H1 (cell line): ENCODE measurements around the gene DCAF17. TPM values are rescaled to one million over a fixed set of nuclear protein-coding genes. Genes with fewer than 3 reads are reported as not detected.
A peak's percentile ranks its signal among the peaks of the same experiment; 100 is the strongest.

Source experiments
- CTCF ChIA-PET: fragments of 300-600 bp; sonication (Branson Sonifier 250); formaldehyde crosslinking; loops from one replicate; lab custom pipeline; 2021; ENCODE audit not compliant: partially characterized antibody; lab: Charles Lee
- POLR2A ChIA-PET: fragments of 300-600 bp; sonication (Branson Sonifier 250); formaldehyde crosslinking; loops from one replicate; lab custom pipeline; 2021; ENCODE audit warnings: inconsistent platforms; ENCODE audit not compliant: partially characterized antibody; lab: Charles Lee
- DNase-seq, 2 experiments: peaks; one replicate each; pipeline versions ENCODE4 v3.0.0 to v3.0.0-alpha.2; 2010 to 2022; ENCODE audit warnings: low spot score in 2 of 2, low read depth in 1 of 2, mixed read lengths in 1 of 2
- FAIRE-seq: peaks from 2 replicates; lab custom pipeline; 2011; peaks lifted over from hg19 to GRCh38; lab: Jason Lieb, UNC
- H2AFZ ChIP-seq: 2 replicates; pipeline ENCODE4 v1.8.1; 2012; ENCODE audit warnings: low read length, inconsistent platforms
- H2AK5ac ChIP-seq: 2 replicates; pipeline ENCODE4 v1.6.1; 2013; ENCODE audit warnings: low read depth, low read length
- H2BK120ac ChIP-seq: replicated peaks from 2 replicates; pipeline ENCODE3; 2013; ENCODE audit warnings: low read depth, low read length, inconsistent platforms
- H2BK12ac ChIP-seq: 2 replicates; pipeline ENCODE4 v1.6.1; 2013; ENCODE audit warnings: low read depth, low read length
- H2BK15ac ChIP-seq: 2 replicates; pipeline ENCODE4 v1.6.1; 2013; ENCODE audit warnings: low read length
- H2BK20ac ChIP-seq: 2 replicates; pipeline ENCODE4 v1.6.1; 2013; ENCODE audit warnings: low read length
- H2BK5ac ChIP-seq: 2 replicates; pipeline ENCODE4 v1.6.1; 2013; ENCODE audit warnings: low read depth, low read length
- H3K14ac ChIP-seq: 2 replicates; pipeline ENCODE4 v1.6.1; 2013; ENCODE audit warnings: inconsistent platforms; ENCODE audit not compliant: insufficient read length
- H3K18ac ChIP-seq: 2 replicates; pipeline ENCODE4 v1.6.1; 2013; ENCODE audit warnings: low read length; ENCODE audit errors: extremely low read depth
- H3K23ac ChIP-seq: 2 replicates; pipeline ENCODE4 v1.6.1; 2013; ENCODE audit warnings: inconsistent platforms; ENCODE audit not compliant: insufficient read length
- H3K23me2 ChIP-seq: 2 replicates; pipeline ENCODE4 v1.6.1; 2013; ENCODE audit warnings: low read depth, low read length
- H3K27ac ChIP-seq: 2 replicates; pipeline ENCODE4 v1.6.1; 2011; ENCODE audit warnings: low read depth, low read length, inconsistent platforms
- H3K27me3 ChIP-seq, 4 experiments: replicated peaks in 1 of 4; 1 replicate in 1 of 4; 2 replicates in 3 of 4; pipeline versions ENCODE4 v1.6.1 to v1.8.1; 2011 to 2013; ENCODE audit warnings: low read length in 3 of 4, mild to moderate bottlenecking in 3 of 4, inconsistent platforms in 2 of 4, mixed read lengths in 2 of 4, moderate library complexity in 1 of 4; ENCODE audit not compliant: control insufficient read depth in 3 of 4, insufficient read depth in 3 of 4; ENCODE audit errors: extremely low read depth in 1 of 4
- H3K36me3 ChIP-seq, 4 experiments: 2 replicates each; pipeline versions ENCODE4 v1.6.1 to v1.8.1; 2011 to 2013; ENCODE audit warnings: mild to moderate bottlenecking in 4 of 4, low read length in 3 of 4, moderate library complexity in 2 of 4, control low read depth in 1 of 4, inconsistent platforms in 1 of 4; ENCODE audit not compliant: insufficient read depth in 4 of 4, control insufficient read depth in 2 of 4
- H3K4ac ChIP-seq: replicated peaks from 2 replicates; pipeline ENCODE3; 2013; ENCODE audit warnings: low read length, low read depth, mixed read lengths, inconsistent platforms; ENCODE audit not compliant: insufficient read length
- H3K4me1 ChIP-seq, 4 experiments: replicated peaks in 1 of 4; 1 replicate in 1 of 4; 2 replicates in 3 of 4; pipeline versions ENCODE4 v1.6.1 to v1.8.1; 2011 to 2013; ENCODE audit warnings: low read length in 3 of 4, inconsistent platforms in 2 of 4, mixed read lengths in 1 of 4; ENCODE audit not compliant: insufficient read depth in 4 of 4, control insufficient read depth in 3 of 4
- H3K4me2 ChIP-seq, 2 experiments: 2 replicates each; pipeline versions ENCODE4 v1.6.1 to v1.8.1; 2011 to 2013; ENCODE audit warnings: low read depth in 2 of 2, low read length in 2 of 2, control low read depth in 1 of 2, inconsistent platforms in 1 of 2, mild to moderate bottlenecking in 1 of 2; ENCODE audit not compliant: insufficient read depth in 1 of 2
- H3K4me3 ChIP-seq, 4 experiments: fragments of 200-600, 300-600 bp in 1 of 4; sonication (generic), shearing (Covaris generic), sonication (Bioruptor Twin) in 1 of 4; 2 replicates each; pipeline versions ENCODE4 v1.5.1 to v1.8.1; 2011 to 2016; ENCODE audit warnings: low read length in 4 of 4, low read depth in 3 of 4, control low read depth in 2 of 4, inconsistent platforms in 2 of 4, mild to moderate bottlenecking in 2 of 4, mixed read lengths in 1 of 4, moderate library complexity in 1 of 4; ENCODE audit not compliant: insufficient read depth in 2 of 4; ENCODE audit errors: extremely low read depth in 1 of 4
- H3K56ac ChIP-seq: replicated peaks from 2 replicates; pipeline ENCODE3; 2013; ENCODE audit warnings: low read depth, mild to moderate bottlenecking, mixed read lengths, low read length, inconsistent platforms; ENCODE audit not compliant: insufficient read length
- H3K79me1 ChIP-seq: 2 replicates; pipeline ENCODE4 v1.6.1; 2013; ENCODE audit warnings: low read depth, low read length, control low read depth
- H3K79me2 ChIP-seq, 2 experiments: 2 replicates each; pipeline versions ENCODE4 v1.6.1 to v1.8.1; 2012 to 2013; ENCODE audit warnings: low read length in 2 of 2, mild to moderate bottlenecking in 2 of 2, inconsistent platforms in 1 of 2; ENCODE audit not compliant: insufficient read depth in 2 of 2, control insufficient read depth in 1 of 2
- H3K9ac ChIP-seq, 4 experiments: replicated peaks in 1 of 4; 1 replicate in 1 of 4; 2 replicates in 3 of 4; pipeline versions ENCODE4 v1.6.1 to v1.8.1; 2011 to 2013; ENCODE audit warnings: low read depth in 3 of 4, low read length in 3 of 4, control low read depth in 2 of 4, mild to moderate bottlenecking in 2 of 4, moderate library complexity in 2 of 4, inconsistent platforms in 1 of 4; ENCODE audit errors: extremely low read depth in 1 of 4
- H3K9me3 ChIP-seq, 2 experiments: 2 replicates each; pipeline versions ENCODE4 v1.6.1 to v1.8.1; 2012 to 2013; ENCODE audit warnings: mild to moderate bottlenecking in 2 of 2, moderate library complexity in 2 of 2, control low read depth in 1 of 2, inconsistent platforms in 1 of 2, low read depth in 1 of 2, low read length in 1 of 2, mixed read lengths in 1 of 2; ENCODE audit not compliant: insufficient read depth in 2 of 2
- H4K20me1 ChIP-seq, 2 experiments: replicated peaks in 1 of 2; 2 replicates each; pipeline versions ENCODE3 to v1.8.1; 2011 to 2013; ENCODE audit warnings: inconsistent platforms in 2 of 2, low read length in 2 of 2, mild to moderate bottlenecking in 1 of 2; ENCODE audit not compliant: insufficient read depth in 2 of 2, control insufficient read depth in 1 of 2
- H4K5ac ChIP-seq: 2 replicates; pipeline ENCODE4 v1.6.1; 2013; ENCODE audit warnings: low read length, low read depth, mixed read lengths, inconsistent platforms; ENCODE audit not compliant: insufficient read length
- H4K8ac ChIP-seq: 2 replicates; pipeline ENCODE4 v1.8.0; 2013; ENCODE audit warnings: mild to moderate bottlenecking, moderate library complexity, low read length, inconsistent platforms; ENCODE audit not compliant: insufficient read depth; ENCODE audit errors: extremely low read depth
- H4K91ac ChIP-seq: replicated peaks from 2 replicates; pipeline ENCODE3; 2013; ENCODE audit warnings: low read length, mixed read lengths, inconsistent platforms; ENCODE audit not compliant: insufficient read length
- BRCA1 ChIP-seq: IDR thresholded peaks from 2 replicates; pipeline ENCODE4 v1.6.1; 2012; ENCODE audit warnings: low read depth, low read length, improper control_type of control experiment
- CHD2 ChIP-seq: IDR thresholded peaks from 2 replicates; pipeline ENCODE4 v1.6.1; 2012; ENCODE audit warnings: low read length, improper control_type of control experiment
- CTBP2 ChIP-seq: IDR thresholded peaks from 2 replicates; pipeline ENCODE4 v1.7.0; 2011; ENCODE audit warnings: borderline replicate concordance, mild to moderate bottlenecking, moderate library complexity, mixed read lengths, low read length; ENCODE audit not compliant: insufficient read depth, insufficient read length
- EGR1 ChIP-seq: IDR thresholded peaks from 2 replicates; pipeline ENCODE4 v1.6.1; 2011; ENCODE audit warnings: low read depth, low read length, borderline replicate concordance
- EZH2 ChIP-seq: fragments of 200-600 bp; sonication (generic); IDR thresholded peaks from 2 replicates; pipeline ENCODE4 v1.7.1; 2012; ENCODE audit warnings: low read depth, mild to moderate bottlenecking, moderate library complexity, low read length, inconsistent platforms; ENCODE audit not compliant: severe bottlenecking
- RFX5 ChIP-seq: IDR thresholded peaks from 2 replicates; pipeline ENCODE4 v1.6.1; 2011; ENCODE audit warnings: low read depth, low read length, improper control_type of control experiment, borderline replicate concordance
- RNF2 ChIP-seq: fragments of 200-900, 300-1000 bp; sonication (generic); IDR thresholded peaks from 2 replicates; pipeline ENCODE4 v1.7.1; 2016; ENCODE audit warnings: borderline replicate concordance, low read depth, mild to moderate bottlenecking, antibody characterized with exemption, low read length; ENCODE audit not compliant: poor library complexity, severe bottlenecking; ENCODE audit errors: missing control alignments
- RXRA ChIP-seq: IDR thresholded peaks from 2 replicates; pipeline ENCODE4 v1.6.1; 2011; ENCODE audit warnings: low read depth, mild to moderate bottlenecking, low read length, moderate library complexity; ENCODE audit not compliant: insufficient read depth
- TAF1 ChIP-seq: IDR thresholded peaks from 2 replicates; pipeline ENCODE4 v1.6.1; 2011; ENCODE audit warnings: mild to moderate bottlenecking, low read depth, low read length
- WGBS, 2 experiments: shearing (Covaris generic) in 1 of 2; methylation state at CpG; one replicate each; pipeline versions ENCODE4 v1.1.6 to v1.1.7; 2013 to 2015; ENCODE audit warnings: low lambda C conversion rate in 2 of 2, mixed read lengths in 2 of 2, inconsistent platforms in 1 of 2, low coverage in 1 of 2, missing lambda C conversion rate in 1 of 2; ENCODE audit not compliant: insufficient replicate concordance in 2 of 2, insufficient coverage in 1 of 2, insufficient read length in 1 of 2; ENCODE audit errors: extremely low coverage in 1 of 2, missing lambda C conversion rate in 1 of 2; 5-methylcytosine and 5-hydroxymethylcytosine counted together
- polyA plus RNA-seq, 7 experiments: library from polyadenylated mRNA; depleted of rRNA in 3 of 7; stranded (reverse) in 5 of 7; unstranded in 2 of 7; fragments of >200 nt in 5 of 7; fragments of 200-250 nt in 2 of 7; gene quantifications; 1 replicate in 5 of 7; 2 replicates in 1 of 7; 4 replicates in 1 of 7; pipeline versions ENCODE4 v1.2.1 to v1.2.3, GENCODE V29; 2011 to 2013; ENCODE audit warnings: missing spikeins in 2 of 7, mixed read lengths in 2 of 7
- total RNA-seq: library from RNA; stranded (reverse); fragmentation: NEBNext Ultra II Directional; extraction: Animal tissue kit (Norgen Biotek cat#: 25700); gene quantifications from 2 replicates; pipeline ENCODE4 v1.2.1, GENCODE V29; 2021
- TF ChIP-seq, protein P1 (sequence below): IDR thresholded peaks from 2 replicates; pipeline ENCODE4 v1.6.1; 2012; ENCODE audit warnings: inconsistent platforms

DCAF17 gene
- total and polyA plus RNA-seq, 2 of the 8 experiments (the other 6 are each of a cell fraction or from before 2014, with no cell fraction given), result 10.7 to 30.0 TPM

DNA sequence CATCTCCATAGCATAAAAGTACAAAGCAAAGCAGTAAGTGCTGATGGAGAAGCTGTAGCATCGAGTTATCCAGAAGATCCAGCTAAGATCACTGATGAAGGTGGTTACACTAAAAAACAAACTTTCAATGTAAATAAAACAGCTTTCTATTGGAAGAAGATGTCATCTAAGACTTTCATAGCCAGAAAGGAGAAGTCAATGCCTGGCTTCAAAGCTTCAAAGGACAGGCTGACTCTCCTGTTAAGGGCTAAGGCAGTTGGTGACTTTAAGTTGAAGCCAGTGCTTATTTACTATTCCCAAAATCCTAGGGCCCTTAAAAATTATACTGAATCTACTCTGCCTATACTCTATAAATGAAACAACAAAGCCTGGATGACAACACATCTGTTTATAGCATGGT is 44.2 kb upstream of the DCAF17 start:
- Histone ChIP-seq H4K91ac (no peak overlapping the region), H4K5ac (no peak overlapping the region), H3K4ac (no peak overlapping the region), H3K79me1 (no peaks in the 10 kb centered on the region), H3K18ac (no peak overlapping the region), H2BK12ac (no peak overlapping the region), H2BK120ac (no peak overlapping the region), H3K9me3 (no peaks in the 10 kb centered on the region), H3K9ac (no peak overlapping the region), H2AFZ (no peak overlapping the region), H3K27ac (no peak overlapping the region), H3K4me2 (no peak overlapping the region), H3K79me2 (peaks cover 0 to 48% of the 10 kb centered on the region in 2 experiments; a peak in 2 of 4 replicates), H2BK5ac (no peak overlapping the region), H3K36me3 (no peaks in the 10 kb centered on the region), H4K8ac (no peak overlapping the region), H2AK5ac (no peak overlapping the region), H4K20me1 (no peaks in the 10 kb centered on the region), H3K4me3 (no peak overlapping the region), H2BK15ac (0 out of 2 replicates have a peak overlapping the region, but pooled peaks have one; percentile 37), H3K23me2 (no peaks in the 10 kb centered on the region; the same call in 1 of the 2 replicates), H2BK20ac (no peak overlapping the region), H3K56ac (no peak overlapping the region), H3K14ac (no peak overlapping the region), H3K4me1 (peaks cover 5 to 17% (median 10%) of the 10 kb centered on the region in 4 experiments; a peak in 6 of 7 replicates), H3K23ac (no peak overlapping the region), H3K27me3 (no peaks in the 10 kb centered on the region)
- TF ChIP-seq CHD2, result no peak
- no peak for TF ChIP-seq RXRA
- no peak for TF ChIP-seq TAF1
- TF ChIP-seq EZH2, result no peak
- no peak for TF ChIP-seq EGR1
- TF ChIP-seq BRCA1, result no peak
- TF ChIP-seq, protein P1, sequence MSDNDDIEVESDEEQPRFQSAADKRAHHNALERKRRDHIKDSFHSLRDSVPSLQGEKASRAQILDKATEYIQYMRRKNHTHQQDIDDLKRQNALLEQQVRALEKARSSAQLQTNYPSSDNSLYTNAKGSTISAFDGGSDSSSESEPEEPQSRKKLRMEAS, result no peak
- TF ChIP-seq CTBP2, result no peak
- TF ChIP-seq RNF2, result no peak
- no peak for TF ChIP-seq RFX5
- FAIRE-seq, result no peak
- WGBS, 2 experiments, result 90% methylated on average over 1 of the region's 1 CpG; no CpG with 5 or more reads in 1 of the 2 experiments
- no peak for DNase-seq
- POLR2A ChIA-PET, result interaction anchor here (1.6 kb wide), 1 partner anchor 9 kb away, joined by 4 read pairs; no protein-coding TSS in a partner anchor
- CTCF ChIA-PET, result interaction anchor here (0.6 to 1.3 kb wide), 4 partner anchors 9 to 417 kb away, joined by 3 to 6 read pairs (median 4); no protein-coding TSS in a partner anchor
